ENCODE results near the gene EPHX1.
A peak's percentile ranks its signal among the peaks of the same experiment; 100 is the strongest.

DNA sequence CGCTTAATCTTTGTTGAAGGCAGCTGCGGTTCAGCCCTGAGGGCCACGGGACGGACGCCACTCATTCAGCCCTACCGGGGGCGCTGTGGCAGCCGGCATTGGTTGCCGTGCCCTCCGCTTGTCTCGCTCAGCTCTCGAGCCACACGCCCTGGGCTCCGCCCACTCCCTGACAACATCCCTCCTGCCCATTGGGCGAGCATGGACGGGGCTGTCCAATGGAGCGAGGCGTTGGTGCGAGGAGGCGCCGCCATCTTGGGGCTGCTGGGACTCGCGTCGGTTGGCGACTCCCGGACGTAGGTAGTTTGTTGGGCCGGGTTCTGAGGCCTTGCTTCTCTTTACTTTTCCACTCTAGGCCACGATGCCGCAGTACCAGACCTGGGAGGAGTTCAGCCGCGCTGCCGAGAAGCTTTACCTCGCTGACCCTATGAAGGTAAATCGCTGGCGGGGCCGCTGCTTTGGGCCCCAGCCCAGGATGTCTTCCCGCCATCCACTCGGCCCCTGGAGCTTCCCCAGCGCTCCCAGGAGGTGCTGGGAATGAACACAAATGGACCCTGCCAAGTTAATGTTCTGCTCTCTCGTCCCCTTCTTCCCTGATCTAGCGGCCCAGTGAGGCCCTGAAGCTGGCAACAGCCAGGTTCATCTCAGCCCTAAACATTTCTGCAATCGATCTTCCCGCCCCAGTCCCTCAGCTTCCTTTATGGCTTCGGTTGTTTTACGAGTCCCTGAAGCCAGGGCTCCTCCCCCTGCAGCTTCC is 32.2 kb upstream of the EPHX1 start, which contains the start of gene SRP9:
- TF ChIP-seq, protein P1, sequence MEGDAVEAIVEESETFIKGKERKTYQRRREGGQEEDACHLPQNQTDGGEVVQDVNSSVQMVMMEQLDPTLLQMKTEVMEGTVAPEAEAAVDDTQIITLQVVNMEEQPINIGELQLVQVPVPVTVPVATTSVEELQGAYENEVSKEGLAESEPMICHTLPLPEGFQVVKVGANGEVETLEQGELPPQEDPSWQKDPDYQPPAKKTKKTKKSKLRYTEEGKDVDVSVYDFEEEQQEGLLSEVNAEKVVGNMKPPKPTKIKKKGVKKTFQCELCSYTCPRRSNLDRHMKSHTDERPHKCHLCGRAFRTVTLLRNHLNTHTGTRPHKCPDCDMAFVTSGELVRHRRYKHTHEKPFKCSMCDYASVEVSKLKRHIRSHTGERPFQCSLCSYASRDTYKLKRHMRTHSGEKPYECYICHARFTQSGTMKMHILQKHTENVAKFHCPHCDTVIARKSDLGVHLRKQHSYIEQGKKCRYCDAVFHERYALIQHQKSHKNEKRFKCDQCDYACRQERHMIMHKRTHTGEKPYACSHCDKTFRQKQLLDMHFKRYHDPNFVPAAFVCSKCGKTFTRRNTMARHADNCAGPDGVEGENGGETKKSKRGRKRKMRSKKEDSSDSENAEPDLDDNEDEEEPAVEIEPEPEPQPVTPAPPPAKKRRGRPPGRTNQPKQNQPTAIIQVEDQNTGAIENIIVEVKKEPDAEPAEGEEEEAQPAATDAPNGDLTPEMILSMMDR (IDR thresholded peaks at IDR 0.05; ENCODE audit: insufficient read depth, low read depth, low read length): peak; percentile 74
- TF ChIP-seq EZH2 (IDR thresholded peaks at IDR 0.05; ENCODE audit: insufficient read depth, low read length): no peak
